HG02571 (cell line): ENCODE measurements around the gene TGFBR3.

Experiments
- ATAC-seq: cut with Tn5 transposase; IDR thresholded peaks from one replicate; pipeline ENCODE4 v1.9.1; 2021; ENCODE audit warnings: mild to moderate bottlenecking, moderate library complexity; ENCODE audit not compliant: unreplicated experiment

Gene TGFBR3

GRCh38 chr1:91718877-91719276 lies 167.1 kb downstream of the TGFBR3 start:
- no peak for ATAC-seq

GRCh38 chr1:91718368-91718767 lies 167.6 kb downstream of the TGFBR3 start:
- no peak for ATAC-seq

GRCh38 chr1:91717839-91718238 lies 168.1 kb downstream of the TGFBR3 start:
- no peak for ATAC-seq

DNA sequence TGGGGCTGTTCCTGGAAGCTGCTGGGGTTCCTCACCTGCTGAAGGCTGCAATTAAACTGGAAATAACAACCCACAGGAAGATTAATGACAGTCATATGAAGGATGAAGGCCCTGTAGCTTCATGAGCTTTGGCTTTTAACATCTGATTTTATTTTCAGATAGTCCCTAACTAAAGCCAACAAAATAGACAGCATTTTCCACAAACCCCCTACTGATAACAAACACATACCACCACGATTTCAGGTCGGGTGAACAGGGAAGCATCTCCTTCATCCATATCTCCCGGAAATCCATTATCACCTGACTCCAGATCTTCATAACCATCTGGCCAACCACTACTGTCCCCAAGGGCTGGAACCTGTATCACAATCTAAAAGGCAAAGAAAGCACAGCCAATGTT lies 169.6 kb downstream of the TGFBR3 start:
- no peak for ATAC-seq

- ATAC-seq = no peak
Observed at GRCh38 chr1:91715416-91716000, 170.4 kb downstream of the TGFBR3 start.

GRCh38 chr1:91714867-91715381 lies 171.0 kb downstream of the TGFBR3 start:
- ATAC-seq = no peak

GRCh38 chr1:91712981-91713841 lies 172.7 kb downstream of the TGFBR3 start:
- peak; percentile 72 for ATAC-seq

DNA sequence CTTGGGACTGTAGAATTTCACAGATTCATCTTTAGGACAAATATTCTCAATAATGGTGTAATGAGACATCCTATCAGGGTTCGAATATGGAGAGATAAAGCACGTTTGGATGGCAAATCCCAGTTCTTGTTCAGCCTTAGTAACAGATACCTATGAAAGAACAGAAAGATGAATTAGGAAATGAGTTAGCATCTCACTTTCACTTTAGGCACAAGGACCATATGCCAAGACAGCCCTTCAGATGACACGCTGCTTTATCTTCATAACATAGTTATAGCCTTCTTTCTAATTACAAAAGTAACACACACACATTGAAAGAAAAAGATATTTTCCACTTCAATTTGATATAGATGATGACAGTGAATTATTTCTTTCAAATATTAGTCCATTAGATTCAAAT lies 173.6 kb downstream of the TGFBR3 start:
- ATAC-seq = no peak

DNA sequence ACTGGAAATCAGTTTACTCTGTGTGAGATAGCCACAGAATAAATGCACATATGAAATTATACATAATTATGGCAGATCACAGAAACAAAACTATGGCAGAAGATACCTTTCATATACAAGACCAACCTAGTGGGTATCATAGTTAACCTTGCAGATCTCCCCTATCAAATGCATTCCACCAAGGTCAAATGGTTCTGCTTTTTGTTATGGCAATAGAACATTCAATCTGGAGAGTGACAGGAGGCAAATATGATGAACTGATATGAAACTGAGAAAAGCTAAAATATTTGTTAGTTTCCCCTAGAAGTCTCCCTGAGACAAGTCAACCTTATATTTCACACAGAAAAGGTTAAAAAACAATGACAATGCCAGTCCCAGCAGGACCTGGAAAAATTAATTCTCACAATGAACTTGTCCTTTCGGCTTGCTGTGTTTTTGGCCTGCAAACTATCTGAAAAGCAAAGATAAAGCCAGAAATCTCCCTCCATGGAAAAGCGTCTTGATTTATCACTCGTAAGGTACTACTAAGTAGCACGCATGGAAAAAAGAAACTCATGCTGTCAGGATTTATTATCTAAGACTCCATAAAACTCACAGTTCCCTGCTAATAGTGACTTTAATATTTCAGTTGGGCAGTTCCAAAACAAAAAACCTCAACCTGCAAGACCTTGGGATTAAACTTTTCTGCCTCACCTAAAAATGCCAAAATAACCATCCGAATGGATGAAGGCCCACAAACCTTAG lies 174.3 kb downstream of the TGFBR3 start:
- ATAC-seq = no peak

- no peak for ATAC-seq
Observed at GRCh38 chr1:91710261-91710660, 175.7 kb downstream of the TGFBR3 start.

DNA sequence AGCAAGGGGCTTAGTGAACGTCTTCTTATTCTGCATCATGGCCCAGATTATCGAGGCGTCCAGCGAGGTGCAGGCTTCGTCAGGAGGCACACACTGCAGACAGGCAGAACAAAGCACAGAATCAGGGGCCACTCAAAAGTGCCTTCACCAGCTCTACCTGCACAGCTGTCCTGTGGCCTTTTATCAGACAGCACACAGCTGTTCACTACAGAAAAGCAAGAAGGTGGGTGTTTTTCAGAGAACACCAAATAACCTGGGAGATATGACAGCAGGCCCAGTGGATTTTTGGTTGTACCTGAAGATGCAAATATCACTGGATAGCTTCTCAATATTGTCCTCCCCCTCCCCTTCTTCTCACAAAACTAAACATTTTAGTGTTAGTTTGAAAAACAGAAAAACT lies 177.3 kb downstream of the TGFBR3 start:
- ATAC-seq = no peak

GRCh38 chr1:91707890-91708218 lies 178.1 kb downstream of the TGFBR3 start:
- ATAC-seq = no peak

DNA sequence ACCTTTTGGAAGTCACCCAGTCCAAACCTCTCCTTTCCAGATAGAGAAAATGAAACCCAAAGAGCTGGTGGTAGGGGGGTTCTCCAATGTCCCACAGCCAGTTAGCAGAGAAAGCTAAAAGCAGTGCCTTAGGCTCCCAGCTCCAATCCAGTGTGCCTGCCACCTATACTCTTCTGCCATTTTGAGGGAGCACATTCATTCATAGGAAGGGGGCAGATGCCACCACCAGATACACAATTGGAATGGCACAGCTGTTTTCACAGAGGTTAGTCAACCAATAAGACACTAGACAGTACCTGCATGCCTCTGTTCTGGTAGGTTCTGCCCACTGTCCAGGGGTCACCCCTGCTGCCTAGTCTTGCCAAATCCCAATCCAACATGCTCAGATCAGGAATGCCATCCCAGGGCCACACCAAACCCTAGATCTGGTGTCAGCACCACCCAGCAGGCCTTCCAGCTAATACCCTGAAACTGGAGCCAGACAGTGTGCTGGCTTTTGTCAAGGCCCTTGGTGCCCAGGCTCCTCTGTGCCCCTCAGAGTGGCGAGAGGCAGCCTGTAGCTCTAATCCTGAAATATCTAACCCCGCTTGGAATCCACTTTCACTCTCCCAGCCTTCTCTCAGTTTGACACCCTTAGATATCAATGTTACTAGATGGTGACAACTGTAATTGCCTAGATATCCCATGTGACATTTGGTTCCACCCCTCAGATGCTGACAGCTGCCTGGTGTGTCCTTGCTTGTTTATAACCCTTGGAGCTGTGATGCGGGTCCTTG lies 178.6 kb downstream of the TGFBR3 start:
- no peak for ATAC-seq

GRCh38 chr1:91706140-91706957 lies 179.6 kb downstream of the TGFBR3 start:
- ATAC-seq = no peak

DNA sequence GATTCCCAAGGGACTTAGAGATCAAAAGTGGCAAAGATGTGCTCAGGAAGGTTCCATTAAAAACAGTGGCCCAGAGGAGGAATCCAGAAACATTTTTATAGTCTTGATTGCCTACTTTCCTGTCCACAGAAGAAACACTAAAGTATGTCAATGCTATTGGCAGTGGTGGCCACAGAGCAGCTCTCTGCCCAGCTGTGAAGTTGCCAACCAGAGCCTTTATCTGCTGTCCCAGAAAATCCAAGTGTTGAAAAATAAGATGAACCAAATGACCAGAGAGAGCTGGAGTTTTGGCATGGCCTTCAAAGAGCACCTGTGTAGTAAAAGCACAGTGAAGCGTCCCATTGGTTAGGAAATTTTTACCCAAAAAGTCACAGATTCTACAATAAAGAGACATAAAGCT lies 181.2 kb downstream of the TGFBR3 start:
- ATAC-seq = no peak

- no peak for ATAC-seq
Observed at GRCh38 chr1:91703095-91703494, 182.9 kb downstream of the TGFBR3 start.

GRCh38 chr1:91701472-91701869 lies 184.5 kb downstream of the TGFBR3 start:
- ATAC-seq = no peak

- no peak for ATAC-seq
Observed at GRCh38 chr1:91700771-91701471, 185.0 kb downstream of the TGFBR3 start.

GRCh38 chr1:91700332-91700731 lies 185.6 kb downstream of the TGFBR3 start:
- ATAC-seq = no peak
